Gastrocnemius medialis (tissue), 4 donors: Measurements from ENCODE around the gene LCLAT1.

ENCODE experiments used
- CTCF ChIP-seq, 5 experiments: fragments of 450-650 bp in 3 of 5; fragments of 200-600 bp in 2 of 5; sonication (generic) in 2 of 5; IDR thresholded peaks in 4 of 5; conservative IDR thresholded peaks in 1 of 5; 1 replicate in 4 of 5; 2 replicates in 1 of 5; pipeline ENCODE4 v1.5.1; 2016 to 2019; ENCODE audit warnings: antibody characterized with exemption in 5 of 5, mild to moderate bottlenecking in 3 of 5, moderate library complexity in 3 of 5
- POLR2A ChIP-seq, 2 donors: fragments of 450-650 bp; IDR thresholded peaks; one replicate each; pipeline ENCODE4 v1.6.1; 2017; ENCODE audit warnings: antibody characterized with exemption in 2 of 2, mild to moderate bottlenecking in 2 of 2, moderate library complexity in 2 of 2

DNA sequence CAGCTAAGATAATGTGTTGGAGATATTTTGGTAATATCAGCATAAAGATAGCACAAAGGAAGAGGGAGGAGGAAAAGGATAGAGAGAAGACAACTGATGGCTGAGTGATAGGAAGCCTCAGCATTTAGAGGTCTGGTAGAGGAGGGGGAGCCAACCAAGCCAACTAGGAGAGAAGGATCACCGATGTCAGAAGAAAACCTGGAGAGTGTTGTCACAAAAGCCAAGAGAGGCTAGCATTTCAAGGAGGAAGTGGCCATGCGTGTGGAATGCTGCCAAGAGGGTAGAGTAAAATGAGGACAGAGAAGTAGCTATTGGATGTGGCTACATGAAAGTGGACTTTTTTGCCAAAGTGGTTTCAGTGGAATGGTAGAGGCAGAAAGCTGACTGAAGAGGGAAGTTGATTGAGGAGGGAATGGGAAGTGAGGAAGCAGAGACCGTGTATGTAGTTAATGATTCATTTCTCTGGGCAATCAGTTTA is 34.3 kb downstream of the LCLAT1 start:
- TF ChIP-seq CTCF (IDR thresholded peaks at IDR 0.05 in 4 of 5, conservative IDR thresholded peaks at IDR 0.05 in 1 of 5) (no peak), POLR2A (IDR thresholded peaks at IDR 0.05) (no peak)
